ENCODE results near the gene SPRY4. TPM values are rescaled to one million over a fixed set of nuclear protein-coding genes. Genes with fewer than 3 reads are reported as not detected.

SPRY4 gene, protein sequence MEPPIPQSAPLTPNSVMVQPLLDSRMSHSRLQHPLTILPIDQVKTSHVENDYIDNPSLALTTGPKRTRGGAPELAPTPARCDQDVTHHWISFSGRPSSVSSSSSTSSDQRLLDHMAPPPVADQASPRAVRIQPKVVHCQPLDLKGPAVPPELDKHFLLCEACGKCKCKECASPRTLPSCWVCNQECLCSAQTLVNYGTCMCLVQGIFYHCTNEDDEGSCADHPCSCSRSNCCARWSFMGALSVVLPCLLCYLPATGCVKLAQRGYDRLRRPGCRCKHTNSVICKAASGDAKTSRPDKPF
- total RNA-seq = 6.1 and 6.5 TPM in 2 replicates

DNA sequence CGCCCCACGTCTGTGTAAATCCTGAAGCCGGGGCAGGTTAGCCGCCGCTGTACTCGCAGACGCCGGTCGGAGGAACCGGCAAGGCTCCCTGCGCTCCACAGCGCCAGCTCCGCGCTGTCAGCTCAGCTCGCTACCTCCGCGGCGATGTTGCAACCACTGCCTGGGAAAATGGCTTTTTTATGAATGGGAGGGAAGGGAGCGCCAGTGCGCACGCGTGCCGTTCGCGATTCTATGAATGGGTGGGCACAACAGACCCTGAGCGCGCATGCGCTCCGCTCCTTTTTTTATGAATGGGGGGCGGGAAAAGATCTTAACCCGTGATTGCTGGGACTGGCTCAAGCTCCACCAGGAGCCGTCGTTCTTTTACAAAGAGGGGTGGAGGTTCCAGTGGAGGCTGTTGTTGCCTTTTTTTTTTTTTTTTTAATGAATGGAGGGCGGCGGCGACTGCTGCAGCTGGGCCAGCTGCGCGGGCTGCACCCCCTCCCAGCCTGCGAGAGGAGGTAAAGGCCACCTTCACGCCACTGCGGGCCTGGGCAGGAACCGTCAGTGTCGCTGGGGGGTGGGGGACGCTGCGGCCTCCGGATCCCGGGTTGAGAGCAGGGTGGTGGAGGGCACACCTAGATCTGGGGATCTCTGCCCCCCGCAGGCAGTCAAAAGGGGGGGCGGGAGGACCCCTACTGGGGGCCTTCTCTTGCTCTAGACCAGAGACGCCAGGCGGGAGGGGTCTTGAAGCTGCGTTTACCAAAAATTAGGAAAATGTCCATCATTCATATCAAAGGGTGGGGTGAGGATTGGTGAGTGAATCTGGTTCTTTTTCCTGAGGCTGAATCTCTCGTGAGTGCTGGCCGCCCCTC lies at the start of gene SPRY4:
TSS of gene SPRY4 (minus strand) at position 151 of the 854 bp plus-strand sequence. CDS start 9,913 bp downstream, outside the sequence.

Other genes starting within 250 kb of the SPRY4 start
- 30.5 and 87.4 TPM in 2 replicates for gene NDFIP1, start 216.2 kb downstream of the SPRY4 start, total RNA-seq

All from epithelial cell of umbilical artery (primary cell).